HG02840 (cell line): ENCODE measurements around the gene EGFL6.
"Not testable (repeated sequence)": the region's sequence is repeated elsewhere in the genome, so short reads cannot be mapped to it uniquely, and the experiment has no call there.

ENCODE experiments used
- ATAC-seq: cut with Tn5 transposase; IDR thresholded peaks from one replicate; pipeline ENCODE4 v1.9.1; 2021; ENCODE audit warnings: mild to moderate bottlenecking, moderate library complexity, moderate number of reproducible peaks; ENCODE audit not compliant: unreplicated experiment, low FRiP score

Gene EGFL6

DNA sequence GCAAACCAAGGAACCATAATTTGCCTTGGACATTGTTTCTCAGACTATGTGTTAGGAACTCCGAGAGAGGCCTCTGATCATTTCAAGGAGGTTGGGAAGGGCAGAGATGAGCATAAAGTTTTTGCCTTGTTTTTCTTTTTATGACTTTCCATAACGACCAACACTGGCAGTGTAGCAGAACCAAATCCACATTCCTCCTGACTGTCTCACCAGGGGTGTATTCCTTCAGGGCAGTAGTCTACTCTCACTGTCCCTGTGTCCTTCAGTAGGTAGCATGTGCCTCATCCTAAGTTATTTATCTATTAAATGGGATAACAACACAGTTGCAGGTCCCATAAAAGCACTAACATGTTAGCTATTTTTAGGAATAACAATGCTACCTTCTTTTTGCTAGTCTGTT, 20.8 kb downstream of the EGFL6 start:
- no peak for ATAC-seq

DNA sequence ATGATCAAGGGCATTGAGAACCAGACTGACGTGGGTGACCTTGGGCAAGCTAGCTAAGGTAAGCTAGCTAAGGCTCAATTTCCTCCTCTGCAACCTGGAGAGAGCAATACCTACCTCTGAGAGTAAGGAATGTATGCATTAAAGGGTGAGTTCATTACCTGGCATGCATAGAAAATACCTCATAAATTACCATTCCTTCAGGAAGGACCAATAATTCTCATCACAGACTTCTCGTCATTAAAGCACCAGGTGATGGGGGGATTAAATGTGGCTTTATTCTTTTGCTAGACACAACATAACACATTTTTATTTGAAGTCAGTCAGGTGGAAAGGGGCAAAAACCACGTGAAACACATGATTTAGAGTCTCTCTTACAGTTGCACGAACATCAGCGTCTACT, 21.5 kb downstream of the EGFL6 start:
- no peak for ATAC-seq

DNA sequence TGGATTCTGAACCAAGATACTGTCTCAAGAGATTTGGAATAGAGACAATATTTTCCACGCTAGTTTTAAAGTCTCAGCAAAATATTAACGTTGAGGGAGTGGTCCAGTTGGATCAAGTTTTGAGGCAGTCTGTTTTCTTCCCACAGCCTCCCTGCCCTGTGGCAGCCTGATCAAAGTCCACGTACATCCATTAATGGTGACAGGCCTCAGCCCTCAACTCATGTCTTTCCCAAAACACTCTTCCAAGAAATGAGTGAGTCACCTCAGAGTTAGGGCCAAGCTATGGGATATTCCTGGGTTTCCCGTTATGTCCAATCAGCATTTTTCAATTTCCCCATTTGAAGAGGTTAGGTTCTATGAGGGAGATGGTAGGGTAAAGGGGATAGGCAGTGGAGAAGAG, 28.5 kb downstream of the EGFL6 start:
- no peak for ATAC-seq

DNA sequence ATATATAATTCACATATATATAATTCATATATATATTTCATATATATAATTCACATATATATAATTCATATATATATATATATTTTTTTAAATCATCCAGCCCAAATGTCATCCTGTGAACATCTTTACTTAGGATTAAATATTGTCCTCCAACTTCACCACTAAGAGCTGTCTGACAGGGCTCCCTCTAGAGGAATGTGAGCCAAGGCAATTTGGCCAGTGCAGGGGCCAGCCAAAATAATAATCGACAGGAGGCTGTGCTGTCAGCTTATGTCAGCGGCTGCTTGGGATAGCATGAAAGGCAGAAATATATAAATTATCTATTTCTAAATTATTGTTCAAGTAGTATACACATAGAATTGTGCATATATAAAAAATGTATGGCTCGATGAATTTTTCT, 29.5 kb downstream of the EGFL6 start:
- no peak for ATAC-seq

DNA sequence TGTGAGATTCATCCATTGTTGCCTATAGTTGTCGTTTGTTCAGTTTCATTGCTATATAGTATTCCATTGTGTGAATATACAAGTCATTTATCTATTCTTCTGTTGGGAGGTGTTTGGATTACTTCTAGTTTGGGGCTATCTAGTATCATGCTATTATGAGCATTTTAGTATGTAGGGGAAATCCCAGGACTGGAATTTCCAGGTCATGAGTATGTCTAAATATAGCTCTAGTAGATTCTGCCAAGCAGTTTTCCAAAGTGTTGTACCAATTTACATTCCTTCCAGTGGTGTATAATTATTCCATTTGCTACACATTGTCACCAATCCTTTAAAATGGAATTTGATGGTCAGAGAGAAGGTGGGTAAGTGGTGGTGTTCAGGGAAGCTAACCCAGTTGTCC, 30.1 kb downstream of the EGFL6 start:
- no peak for ATAC-seq

DNA sequence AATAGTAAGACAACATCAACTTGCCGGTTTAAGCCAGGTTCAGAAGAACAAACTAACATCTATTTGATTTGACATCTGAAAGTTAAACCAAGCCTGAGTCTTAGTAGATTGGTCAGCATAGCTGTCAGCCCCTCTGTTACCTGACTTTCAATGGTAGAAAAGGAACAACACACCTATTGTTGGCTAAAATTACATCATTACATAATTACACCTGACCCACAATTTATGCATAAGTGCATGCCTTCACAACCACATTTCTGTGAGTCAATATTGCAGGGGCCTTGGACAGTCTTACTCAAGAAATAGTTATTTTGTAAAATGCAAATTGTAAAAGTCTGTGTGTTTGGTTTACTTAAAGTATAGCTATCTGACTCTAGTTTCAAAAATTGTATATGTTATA, 36.2 kb downstream of the EGFL6 start:
- no peak for ATAC-seq

DNA sequence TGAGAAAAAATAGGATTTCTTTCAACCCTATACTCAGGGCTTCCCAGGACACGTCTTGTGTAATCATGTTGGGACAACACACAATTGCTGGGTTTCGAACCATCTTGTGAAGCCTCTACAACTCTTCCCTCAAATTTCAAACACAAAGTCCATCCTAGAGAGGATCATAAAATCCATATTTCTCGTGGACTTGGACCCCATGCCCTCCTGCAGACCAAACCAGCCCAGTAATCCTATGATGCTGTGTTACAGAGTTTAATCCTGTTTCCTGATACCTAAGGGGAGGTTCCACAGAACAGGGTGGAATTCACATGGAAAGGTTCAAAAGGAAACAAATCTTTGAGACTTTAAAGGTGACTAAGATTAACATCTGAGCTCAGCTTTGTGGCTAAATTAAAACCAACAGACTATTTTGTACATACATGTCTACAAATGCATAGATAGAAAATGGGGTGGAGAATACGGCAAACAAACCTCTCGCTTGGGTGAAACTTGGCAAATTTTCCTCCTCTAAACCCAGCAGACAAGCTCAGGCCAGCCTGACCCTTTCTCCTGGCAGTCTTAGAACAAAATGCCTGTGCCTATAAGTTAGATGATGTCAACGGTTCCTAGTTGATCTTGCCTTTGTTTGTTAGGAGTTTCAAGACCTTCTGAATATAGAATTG, 38.1 kb downstream of the EGFL6 start:
- no peak for ATAC-seq

DNA sequence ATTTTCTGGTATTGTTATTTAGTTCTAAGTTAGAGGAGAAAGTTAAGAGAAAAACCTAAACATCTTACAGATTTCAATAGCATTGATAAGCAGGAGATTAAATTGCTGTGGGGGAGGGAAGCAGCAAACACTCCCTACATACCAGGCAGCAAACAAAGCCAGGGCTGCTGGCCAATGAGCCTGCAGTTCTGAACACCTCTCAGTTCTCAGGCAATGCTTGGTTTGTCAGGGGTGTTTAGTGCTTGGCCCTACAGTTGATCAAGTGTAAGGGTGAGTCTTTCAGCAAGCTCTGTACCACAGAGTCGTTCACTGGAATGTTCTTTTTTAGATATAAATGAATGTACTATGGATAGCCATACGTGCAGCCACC, 38.6 kb downstream of the EGFL6 start:
- ATAC-seq, result no peak

DNA sequence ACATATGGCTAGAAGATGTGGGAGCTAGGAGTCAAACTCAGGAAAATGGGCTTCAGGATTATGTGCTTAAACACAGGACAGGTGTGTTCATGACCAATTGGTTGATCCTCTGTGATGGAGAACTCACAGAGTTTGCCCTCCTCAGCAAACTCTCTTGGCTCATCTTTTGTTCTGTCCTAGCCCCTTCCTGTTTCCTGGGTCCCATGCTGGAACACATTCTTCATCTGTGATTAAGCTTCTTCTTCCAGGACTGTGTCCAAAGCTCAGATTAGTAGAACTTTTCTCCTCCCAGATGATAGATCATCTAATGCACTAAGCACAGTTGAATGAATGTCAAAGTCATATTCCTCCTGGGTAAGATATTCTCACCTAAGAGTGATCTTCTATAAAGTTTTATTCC, 44.8 kb downstream of the EGFL6 start:
- no peak for ATAC-seq

DNA sequence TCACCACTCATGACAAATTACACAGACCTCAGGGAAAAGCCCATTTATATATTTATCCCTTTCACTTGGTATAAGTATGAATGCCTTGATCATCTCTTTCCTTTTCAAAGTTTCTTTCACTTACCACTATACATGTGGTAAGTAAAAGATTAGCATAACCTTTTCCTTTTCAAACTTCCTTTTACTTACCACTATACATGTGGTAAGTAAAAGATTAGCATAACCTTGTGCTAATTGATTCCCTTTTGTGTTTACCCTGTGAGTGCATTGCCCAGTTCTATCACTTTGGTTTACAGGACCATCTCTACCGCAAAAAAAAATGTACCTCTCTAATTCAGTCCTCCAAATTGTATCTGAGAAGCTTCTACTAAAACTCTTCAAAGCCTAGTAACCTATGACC, 50.8 kb downstream of the EGFL6 start:
- no peak for ATAC-seq

DNA sequence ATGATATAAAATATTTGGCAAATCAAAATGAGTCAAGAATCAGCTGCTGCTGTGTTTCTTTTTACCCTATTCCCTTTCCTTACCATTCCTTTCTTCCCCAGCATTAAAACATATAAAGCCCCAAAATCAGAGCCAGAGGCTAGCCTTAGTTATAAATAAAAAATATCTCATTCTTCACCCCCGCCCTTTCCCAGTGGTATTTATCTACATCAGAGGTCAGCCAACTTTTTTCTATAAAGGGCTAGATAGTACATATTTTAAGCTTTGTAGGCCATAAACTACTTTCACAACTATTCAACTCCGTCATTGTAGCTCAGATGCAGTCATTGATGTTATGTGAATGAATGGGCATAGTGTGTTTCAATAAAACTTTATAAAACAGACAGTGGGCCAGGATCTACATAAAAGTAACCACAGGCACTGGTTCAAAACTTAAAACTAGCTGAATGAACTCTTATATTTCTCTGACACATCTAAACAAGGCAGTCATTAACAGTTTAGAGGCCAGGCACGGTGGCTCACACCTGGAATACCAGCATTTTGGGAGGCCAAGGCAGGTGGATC, 53.1 kb downstream of the EGFL6 start:
- ATAC-seq, result no peak

DNA sequence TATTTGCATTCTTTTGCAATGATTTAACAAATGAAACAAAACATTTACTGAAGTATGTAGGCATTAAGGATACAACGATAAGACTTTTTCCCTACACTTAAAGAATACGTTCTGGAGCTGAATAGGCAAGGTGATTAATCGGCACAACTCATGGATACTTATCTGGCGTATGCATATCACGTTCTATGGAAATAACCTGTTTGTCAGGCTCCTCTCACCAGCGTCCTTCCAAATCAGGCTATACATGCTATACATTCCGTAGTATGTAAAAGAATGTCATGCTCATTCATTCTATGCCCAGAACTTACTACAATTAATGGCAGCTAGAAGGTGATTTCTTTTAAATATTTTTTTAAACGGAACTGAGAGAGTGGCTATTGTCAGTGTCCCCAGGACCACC, 57.9 kb downstream of the EGFL6 start:
- no peak for ATAC-seq

DNA sequence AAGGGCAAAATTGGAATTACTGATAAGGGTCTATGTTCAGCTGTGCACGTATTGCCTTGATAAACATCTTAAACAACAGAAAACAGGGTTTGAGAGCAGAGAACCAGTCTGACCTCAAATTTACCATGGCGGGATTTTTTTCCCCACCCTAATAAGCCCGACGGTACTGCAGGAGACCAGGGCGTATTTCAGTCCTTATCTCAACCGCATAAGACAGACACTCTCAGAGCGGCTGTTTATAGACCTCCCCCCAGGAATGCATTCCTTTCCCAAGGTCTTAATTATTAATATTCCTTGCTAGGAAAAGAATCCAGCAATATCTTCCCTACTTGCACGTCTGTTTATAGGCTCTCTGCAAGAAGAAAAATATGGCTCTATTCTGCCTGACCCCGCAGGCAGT, 67.8 kb downstream of the EGFL6 start:
- not testable (repeated sequence) for ATAC-seq

DNA sequence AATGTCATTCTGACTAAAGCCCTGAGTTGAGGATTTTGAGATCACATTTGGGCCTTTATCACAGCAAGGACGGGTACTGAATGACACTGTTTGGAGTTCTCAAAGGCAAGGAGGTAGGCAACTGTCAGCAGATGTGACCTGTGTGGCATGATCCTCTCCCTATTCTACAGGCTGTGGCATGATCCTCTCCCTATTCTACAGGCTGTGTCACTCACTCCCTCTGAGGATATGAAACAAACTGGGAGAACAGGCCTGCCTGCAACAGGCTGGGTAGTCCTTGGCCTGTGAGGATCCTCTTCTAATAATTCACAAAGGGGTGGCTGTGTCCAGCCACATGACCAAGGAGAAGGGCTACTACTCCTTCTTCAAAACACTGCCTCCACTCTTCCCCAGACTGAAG, 68.6 kb downstream of the EGFL6 start:
- no peak for ATAC-seq

DNA sequence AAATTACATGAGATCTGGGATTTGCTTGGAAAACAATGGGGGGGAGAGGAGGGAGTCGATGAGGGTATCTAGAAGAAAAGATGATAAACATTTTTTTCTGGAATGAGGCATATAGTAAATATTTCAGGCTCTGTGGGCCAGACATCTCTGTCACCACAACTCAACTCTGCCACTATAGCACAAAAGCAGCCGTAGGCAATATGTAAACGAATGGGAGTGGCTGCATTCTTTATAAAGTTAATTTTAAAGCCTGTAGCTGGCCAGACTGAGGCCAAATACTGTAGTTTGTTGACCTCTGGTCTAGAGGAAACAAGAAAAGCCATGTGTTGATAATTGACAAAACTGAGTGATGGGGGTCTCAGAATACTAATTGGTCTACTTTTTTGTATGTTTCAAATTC, 69.4 kb downstream of the EGFL6 start:
- ATAC-seq, result no peak

DNA sequence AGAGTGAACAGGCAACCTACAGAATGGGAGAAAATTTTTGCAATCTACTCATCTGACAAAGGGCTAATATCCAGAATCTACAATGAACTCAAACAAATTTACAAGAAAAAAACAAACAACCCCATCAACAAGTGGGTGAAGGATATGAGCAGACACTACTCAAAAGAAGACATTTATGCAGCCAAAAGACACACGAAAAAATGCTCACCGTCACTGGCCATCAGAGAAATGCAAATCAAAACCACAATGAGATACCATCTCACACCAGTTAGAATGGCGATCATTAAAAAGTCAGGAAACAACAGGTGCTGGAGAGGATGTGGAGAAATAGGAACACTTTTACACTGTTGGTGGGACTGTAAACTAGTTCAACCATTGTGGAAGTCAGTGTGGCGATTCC, 72.3 kb downstream of the EGFL6 start:
- ATAC-seq, result not testable (repeated sequence)

DNA sequence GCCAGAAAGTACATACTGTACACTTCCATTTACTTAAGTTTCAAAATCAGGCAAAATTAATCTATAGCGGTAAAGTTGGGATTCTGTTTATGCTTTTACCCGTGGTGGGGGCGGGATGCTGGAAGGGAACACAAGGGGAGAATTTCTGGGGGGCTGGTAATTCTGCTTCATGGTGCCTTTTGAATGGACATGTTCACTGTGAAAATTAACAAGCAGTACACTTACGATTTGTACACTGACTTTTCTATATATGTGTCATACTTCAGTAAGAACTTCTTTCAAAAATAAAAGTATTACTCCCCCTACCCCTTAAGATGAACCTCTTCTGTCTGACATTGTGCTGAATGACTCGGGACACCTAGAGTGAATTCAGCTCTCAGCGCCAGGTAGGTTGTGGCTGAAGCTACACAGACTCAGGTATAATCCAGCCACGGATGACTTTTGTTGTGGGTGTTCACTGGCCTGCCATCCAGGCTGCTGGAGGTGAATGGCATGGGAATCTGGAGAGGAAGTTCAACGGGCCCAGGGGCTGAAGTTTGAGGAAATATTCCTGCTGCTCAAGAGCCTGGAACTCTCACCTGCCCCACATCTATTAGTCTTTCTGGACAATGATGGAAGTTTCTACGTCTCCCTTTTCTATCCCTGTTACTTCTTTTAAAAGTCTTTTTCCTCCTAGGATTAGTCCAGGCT, 76.2 kb downstream of the EGFL6 start:
- no peak for ATAC-seq

DNA sequence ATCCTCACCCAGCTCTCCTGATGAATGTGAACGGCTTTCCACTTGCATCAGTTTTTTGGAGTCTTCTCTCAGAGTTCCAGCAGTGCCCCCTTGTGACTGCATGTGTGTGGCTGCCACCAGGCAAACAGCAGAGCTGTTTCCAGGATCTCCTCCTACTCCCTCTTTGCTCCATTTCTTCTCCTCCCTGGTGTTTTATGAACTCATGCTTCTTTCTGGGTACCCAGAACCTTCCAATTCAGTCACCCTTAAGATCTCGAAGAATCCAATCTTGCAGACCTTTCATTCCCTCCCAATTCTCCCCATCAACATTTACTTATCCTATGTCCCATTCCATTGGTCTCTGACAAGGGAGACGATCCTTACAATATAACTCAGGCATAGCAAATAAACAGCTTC, 76.8 kb downstream of the EGFL6 start:
- no peak for ATAC-seq

DNA sequence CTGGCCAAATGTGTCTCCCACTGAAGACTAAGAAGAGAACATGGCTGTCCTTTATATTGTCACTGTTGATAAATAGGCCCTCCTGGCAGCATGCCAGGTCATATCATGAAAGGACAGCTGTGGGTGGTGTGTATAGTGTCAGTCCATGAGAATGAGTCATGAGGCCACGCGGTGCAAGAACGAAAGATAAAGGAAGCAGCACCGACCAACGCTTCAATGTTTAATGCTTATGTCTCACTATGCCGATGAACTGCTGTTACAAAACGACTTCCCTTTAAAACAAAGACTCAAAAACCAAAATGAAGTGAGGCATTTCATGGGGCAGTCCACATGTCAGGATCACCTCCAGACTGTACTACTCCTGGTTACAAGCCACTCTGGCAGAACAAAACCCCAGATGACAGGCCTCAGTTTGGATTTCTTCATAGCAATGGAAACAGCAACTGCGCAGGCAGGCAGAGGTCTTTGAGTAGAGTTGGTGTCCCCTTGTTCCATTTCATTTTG, 78.4 kb downstream of the EGFL6 start:
- no peak for ATAC-seq

DNA sequence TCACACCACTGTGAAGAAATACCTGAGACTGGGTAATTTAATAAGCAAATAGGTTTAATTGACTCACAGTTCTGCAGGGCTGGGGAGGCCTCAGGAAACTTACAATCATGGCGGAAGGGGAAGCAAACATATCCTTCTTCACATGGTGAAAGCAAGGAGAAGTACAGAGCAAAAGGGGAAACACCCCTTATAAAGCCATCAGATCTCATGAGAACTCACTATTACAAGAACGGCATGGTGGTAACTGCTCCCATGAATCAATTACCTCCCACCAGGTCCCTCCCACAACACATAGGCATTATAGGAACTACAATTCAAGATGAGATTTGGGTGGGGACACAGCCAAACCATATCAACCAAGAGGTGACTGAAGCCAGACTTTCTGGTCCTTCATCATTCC, 78.9 kb downstream of the EGFL6 start:
- ATAC-seq, result not testable (repeated sequence)

DNA sequence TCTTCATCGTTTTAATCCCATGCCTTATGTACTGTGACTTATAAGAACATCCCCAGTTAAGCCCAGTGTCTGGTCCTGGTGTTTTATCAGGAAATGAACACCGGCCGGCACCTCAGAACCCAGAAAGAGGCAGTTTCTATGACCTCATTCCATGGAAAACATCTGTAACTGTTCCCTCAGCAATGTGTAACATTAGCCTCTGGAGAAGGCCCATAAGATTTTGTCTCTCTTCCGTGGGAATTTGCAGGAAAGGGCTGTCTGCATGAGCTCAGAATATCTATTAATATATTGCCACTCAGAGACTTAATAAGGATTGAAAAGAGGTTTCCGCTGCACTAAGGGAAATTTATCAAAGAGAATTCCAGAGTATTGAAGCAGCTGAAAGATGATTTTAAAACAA, 80.4 kb downstream of the EGFL6 start:
- no peak for ATAC-seq

DNA sequence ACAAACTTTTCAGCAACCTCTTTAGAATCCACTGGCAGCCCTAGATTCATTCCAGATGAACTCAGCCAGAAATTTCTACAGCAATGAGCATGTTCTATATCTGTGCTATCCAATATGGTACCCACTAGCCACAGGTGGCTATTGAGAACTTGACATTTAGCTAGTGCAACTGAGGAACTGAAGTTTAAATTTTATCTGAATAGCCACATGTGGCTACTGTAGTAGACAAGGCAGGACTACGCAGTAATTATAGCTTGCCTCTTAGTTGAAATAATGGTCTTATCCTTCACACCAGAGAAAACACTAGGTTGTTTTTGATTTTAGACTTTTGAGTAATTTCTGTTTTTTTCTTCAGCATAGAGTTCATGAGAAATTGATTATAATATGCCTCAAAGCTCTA, 80.9 kb downstream of the EGFL6 start:
- ATAC-seq, result no peak
